NCI-H2227 (cell line): ENCODE data around the gene SEPTIN11.
"Not testable (repeated sequence)": the region's sequence is repeated elsewhere in the genome, so short reads cannot be mapped to it uniquely, and the experiment has no call there.

Experiments used
- DNase-seq: peaks from one replicate; lab custom pipeline; 2025; ENCODE audit not compliant: unreplicated experiment; lab: John Stamatoyannopoulos, UW

SEPTIN11 gene

DNA sequence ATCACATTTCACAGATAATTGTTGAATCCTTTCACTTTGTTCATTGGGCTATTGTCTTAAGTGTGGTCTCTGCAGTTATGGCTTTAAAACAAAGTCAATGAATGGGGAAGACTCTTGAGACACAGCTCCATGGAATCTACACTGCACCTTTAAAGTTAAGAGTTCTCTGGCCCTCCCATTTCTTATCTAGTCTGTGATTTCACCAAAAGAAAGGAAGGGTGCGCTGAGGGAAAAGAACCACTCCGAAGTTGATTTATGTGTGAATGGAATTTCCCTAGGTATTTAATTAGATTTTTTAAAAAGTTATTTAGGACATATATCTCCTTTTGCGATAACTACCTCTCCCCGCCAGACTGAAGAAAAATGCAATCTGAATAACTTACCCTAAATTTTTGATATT is 2.5 kb downstream of the SEPTIN11 start:
- no peak for DNase-seq

DNA sequence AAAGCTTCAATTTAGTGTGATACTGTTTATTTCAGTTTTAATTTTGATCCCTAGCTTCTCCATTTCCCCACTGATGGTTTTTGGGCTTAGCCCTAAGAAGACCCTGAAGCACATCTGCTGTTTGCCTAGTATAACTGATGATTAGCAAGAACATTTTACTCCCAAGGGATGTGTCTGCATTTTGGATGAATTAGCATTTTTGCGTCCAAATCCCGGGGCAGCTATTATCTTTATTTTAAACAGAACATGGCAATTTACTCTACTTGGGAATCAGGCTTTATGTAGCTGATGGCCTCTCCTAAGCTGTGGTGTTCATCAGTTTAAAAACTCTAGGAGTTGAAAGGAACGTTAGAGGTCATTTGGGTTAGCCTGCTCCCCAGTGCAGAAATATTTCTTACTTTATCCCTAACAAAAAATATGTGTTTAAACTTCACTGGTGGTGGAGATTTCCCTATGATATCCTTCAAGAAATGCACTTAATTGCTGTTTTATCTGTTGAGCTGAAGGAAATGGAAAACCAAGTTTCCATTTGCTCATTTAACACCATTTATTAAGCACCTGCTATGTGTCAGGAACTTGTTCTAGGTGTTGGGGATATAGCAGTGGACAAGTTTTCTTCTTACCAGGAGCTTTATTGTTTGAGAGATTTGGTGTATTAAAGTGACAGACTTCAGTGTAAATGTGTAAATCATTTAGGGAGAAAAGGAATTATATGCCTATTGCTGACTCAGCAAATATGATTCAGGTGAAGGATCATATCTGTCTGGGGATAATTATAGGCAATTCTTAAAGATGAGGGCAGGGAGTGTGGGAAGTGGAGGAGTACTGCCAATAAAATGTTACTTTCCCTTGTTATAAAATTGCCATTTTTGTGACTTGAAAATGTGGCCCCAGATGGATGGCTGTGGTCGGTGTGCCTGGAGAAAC is 3.4 kb downstream of the SEPTIN11 start:
- no peak for DNase-seq

DNA sequence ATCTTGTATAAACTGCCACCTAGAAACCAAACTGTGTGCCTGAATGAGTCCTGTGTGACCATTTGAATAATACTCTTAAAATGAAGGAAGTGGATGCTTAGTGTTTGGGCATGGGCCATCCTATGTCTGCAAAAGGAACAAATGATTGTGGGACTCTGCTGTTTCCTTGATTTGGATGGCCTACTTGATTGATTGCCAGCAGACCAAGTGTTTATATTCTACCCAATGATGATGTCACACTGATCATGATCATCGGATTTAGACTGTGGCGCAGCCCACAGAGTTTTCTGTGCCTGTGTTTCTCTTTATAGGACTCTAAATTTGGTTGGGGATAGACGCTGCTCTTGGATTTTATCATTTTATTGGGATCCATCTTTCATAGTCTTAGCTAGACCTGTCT is 4.4 kb downstream of the SEPTIN11 start:
- DNase-seq, result no peak

DNA sequence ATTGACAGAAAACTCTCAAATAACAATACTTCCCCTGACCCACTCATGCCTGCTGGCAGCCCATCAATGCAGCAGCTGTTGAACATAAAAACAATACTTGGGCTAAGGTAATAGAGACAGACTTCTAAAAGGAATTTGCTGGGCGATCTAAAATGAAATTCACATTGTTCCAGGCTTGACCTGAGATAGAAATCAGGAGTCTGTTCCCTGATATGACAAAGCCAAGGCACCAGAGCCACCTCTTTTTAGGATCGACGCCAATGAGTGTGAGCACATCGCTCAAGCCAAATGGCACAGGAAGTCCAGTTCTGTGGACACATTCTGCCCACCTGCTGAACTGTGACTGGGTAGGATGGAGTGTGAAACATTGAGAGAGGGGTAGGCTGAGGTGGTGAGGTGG is 4.9 kb downstream of the SEPTIN11 start:
- DNase-seq, result no peak

DNA sequence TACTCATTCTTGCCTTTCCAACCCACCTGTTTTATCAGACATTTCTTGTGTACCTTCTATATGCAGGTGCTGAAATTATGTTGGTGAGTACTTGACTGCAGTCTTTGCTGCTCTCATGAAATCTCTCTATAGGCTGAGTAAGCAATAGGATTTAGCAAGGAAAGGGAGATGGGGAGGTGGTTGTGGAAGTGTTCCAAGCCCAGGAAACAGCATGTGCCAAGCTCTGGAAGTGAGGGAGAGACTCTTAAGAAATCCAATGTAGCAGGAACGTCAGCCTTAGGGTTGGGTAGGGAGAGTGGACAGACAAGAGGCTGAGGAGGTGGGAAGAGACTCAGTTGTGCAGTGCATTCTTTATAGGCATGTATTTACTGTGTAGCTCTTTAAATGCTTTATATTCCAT is 5.6 kb downstream of the SEPTIN11 start:
- no peak for DNase-seq

DNA sequence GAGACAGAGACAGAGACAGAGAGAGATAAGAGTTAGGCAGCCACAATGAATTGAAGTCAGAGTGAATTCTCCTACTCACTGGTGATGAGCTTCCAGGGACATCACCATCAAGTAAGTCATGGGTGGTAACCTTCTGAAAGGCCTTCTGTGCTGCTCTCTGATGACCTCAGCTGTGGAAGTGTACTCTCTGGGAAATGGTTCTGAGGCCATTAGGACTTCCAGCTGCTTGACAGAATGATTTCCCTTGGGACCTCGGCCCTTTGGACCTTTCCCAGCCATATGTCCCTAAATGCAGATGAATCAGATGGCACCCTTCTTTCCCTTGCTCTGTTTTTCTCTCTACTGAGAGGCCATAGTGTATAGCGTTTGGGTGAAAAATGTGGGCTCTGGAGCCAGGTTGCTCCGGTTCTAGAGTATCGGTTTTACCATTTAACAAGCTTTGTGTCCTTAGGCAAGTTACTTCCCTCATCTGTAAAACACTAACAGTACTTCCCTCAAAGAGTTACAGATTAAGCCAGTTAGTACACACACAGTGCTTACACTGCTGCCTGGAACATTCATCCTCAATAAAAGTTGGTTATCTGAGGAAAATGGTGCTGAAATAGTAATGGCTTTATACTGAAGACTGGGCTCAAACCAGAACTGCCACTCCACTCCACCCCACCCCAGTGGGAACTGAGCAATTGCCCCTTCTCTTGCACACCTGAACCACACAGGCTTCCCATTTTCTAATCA is 7.6 kb downstream of the SEPTIN11 start:
- no peak for DNase-seq

DNA sequence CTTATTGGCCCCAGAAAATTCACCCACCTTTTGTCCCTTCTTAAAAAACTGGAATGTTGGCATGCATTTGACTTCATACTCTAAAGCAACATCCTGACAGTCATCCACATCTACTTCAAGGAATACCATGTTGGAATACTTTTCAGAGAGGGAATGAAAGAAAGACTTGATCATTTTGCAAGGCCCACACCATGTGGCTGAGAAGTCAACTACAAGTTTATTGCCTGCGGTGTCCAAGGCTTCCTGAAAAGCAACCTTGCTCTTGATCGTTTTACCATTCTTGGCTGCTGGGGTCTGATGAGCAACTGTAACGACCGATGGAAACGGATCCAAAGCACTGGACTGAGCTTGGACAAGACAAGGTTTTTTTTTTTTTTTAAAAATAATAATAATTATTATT is 9.3 kb downstream of the SEPTIN11 start:
- no peak for DNase-seq

DNA sequence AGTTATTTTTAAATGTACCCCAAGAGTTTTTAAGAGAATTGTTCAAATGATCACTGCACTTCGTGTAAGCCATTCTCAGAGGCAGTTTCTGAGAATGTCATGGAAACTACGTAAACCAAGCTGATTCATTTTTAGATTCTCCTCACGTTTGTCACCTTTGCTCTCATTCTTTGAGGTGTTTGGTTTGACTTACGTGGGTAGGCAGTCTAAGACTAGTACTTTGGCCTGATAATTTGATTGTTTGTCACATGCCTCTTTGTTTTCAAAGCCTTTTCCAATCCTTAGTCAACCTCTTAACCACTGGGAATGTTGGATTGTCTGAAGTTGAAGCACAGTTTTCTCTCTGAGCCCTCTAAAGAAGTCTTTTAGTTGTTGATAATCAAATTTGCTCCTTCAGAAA is 10.5 kb downstream of the SEPTIN11 start:
- DNase-seq, result peak; percentile 3

DNA sequence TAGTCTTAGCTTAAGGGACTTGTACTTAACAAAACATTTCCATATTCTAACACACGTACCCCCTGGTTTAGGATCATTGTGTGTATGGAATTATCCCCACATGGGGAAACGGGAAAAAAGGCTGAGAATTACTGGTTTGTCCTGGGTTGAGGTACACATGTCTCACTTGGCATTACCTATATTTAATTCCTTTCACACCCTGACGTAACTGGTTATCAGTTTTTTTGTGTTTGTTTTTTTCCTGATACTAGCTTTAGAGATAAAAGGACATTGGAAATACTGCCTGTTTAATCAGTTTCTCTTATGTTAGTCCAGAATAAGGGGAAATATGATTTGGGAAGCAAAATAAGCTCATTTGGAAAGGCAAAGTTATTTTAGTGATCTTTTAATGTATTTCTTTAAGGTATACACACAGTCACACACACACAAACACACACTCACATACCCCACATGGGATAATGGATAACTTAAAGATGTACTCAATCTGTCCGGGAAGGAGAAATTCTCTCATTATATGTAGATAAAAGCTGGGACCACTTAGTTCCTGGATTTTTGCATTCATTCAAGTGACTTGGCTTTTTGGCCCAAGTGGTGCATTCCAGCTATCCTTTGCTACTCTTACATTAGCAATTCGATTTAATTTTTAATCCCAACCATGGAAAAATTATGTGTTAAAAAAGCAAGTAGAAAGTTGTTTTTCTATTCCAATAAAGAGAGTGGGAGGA is 13.0 kb downstream of the SEPTIN11 start:
- DNase-seq, result no peak

DNA sequence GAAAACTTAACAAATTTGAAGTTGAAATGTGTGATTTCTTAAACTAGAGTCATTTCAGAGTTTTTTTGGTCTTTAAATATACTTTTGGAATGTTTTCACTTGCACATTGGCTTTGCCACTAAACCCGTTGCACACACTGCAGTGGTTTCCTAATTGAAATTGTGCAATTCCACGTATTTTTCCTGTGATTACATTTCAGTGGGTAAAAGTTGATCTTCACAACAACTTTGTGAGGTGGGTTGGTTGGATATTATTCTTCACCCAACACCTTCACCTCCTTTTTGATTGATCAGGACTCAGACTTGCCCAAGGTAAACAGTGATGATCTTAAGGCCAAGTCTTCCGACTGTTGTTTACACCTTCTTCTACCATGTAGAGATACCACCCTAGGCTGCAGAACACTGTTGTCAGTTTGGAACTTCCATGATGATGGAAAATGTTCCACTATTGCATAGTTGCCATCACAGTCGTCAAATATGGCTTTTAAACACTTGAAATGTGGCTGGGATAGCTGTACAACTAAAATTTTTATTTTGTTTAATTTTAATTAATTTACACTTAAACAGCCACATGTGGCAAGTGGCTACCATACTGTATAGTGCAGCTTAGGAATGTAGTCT is 13.7 kb downstream of the SEPTIN11 start:
- no peak for DNase-seq

DNA sequence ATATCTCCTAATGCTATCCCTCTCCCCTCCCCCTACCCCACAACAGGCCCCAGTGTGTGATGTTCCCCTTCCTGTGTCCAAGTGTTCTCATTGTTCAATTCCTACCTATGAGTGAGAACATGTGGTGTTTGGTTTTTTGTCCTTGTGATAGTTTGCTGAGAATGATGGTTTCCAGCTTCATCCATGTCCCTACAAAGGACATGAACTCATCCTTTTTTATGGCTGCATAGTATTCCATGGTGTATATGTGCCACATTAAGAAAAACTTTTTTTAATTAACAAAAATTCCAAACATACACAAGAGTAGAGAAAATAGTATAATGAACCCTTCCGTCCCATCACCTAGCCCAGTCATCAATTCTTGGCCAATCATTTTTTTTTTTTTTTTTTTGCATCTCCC is 14.4 kb downstream of the SEPTIN11 start:
- not testable (repeated sequence) for DNase-seq

DNA sequence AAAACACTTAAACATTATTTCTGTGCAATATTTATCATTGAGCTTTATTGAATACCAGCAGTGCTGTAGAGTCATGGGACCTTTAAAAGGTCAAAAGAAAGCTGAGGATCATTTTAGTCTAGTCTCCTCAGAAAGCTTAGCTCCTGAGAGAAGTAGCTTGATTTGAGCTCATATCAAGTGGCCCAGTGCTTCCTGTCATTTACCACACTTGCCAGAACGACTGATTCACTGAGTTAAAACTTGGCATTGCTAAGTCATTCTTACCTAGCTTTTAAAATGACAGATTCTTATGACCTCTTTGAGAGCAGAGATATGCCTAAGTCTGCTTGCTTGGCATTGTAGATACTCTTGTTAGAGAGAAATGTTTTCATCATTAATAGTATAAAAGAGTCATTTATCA is 15.2 kb downstream of the SEPTIN11 start:
- DNase-seq, result no peak

DNA sequence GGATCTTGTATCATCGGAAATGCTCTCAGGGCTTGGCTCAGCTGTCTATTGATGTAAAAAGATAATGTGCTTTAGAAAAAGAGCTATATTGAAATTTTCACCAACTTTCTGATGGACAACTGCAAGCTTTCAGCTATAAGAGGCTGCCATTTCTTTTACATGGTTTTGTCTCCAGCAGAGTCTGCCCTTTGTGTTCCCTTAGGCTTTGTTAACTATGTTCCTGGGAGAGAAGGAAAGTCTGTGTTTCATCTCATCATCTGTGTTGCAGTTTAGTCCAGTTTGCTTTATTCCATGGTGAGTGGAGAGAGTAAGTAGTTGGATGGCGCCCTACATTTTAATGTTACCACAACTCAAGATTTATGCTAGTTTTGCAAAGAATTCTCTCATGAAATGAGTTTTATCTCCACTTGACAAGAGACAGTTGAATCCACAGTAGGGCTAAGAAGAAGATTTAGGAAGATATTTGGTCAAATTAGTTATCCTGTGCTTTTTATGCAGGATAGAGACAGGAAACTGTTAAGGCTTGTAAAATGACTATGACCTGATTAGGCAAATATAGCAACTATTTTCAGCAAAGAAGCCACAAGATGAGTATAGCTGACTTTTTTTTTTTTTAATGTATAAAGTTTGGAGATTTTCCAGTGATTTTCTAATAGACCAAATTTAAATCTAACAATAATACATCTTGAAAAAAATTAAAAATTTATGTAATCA is 16.5 kb downstream of the SEPTIN11 start:
- no peak for DNase-seq

DNA sequence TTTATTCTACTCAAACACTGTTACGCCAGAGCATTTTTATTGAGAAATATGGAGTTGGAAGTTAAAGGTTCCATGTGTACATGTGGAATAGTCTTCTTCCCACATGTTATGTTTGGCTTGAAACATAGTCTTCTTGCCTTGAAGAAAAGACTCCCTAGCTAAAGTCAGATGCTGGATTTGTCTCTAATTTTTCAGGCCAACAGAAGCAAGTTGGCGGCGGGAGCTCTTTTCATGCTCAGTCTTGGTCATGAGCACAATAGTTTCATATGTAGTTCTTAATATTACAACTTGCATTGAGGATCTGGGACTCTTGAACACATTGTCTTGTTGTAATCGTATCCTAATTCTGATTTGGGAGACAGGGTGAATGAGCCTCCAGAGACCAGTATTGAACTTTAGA is 19.4 kb downstream of the SEPTIN11 start:
- no peak for DNase-seq

DNA sequence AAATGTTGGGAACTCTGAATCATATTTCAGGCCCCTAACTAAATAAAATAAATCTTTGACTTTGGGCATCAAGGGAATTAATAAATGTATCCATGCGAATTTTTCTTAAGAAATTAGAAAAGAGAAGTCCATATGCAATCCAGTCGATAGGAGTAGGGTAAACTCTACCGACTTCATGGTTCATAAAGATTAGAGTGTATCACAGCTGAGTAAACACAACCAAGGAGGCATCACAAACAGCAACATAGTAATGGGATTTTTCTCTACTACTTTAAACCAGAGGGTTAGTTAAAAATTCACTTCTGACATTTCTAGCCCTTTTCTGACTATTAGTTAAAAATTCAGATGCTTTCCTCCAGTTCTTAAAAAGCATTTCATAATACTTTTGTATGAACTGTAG is 19.9 kb downstream of the SEPTIN11 start:
- DNase-seq, result no peak

DNA sequence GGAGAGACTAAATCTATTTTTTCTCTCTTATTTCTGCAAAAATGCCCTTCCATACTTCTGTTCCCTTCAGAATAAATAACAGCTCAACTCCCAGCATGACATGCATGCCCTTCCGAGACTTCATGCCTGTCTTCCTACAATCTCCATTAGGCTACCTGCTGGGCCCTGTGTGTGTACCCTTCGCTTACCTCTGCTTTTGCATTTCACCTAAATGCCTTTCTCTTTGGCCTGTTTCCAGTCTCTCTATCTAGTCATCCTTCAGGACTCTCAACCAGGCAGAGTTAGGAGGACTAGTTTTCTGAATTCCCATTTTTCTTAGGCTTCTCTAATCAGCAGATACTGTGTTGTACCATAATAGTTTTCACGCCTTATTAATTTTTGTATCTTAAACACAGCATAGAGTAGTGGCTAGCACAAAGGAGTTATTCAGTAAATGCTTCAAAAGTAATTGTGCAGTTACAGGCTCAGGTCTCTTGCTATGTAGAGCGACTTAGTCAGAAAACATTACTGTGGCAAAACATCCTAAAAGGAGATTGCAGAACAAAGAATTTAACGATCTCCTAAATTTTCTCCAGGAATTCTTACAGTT is 20.5 kb downstream of the SEPTIN11 start:
- DNase-seq, result peak; percentile 26

DNA sequence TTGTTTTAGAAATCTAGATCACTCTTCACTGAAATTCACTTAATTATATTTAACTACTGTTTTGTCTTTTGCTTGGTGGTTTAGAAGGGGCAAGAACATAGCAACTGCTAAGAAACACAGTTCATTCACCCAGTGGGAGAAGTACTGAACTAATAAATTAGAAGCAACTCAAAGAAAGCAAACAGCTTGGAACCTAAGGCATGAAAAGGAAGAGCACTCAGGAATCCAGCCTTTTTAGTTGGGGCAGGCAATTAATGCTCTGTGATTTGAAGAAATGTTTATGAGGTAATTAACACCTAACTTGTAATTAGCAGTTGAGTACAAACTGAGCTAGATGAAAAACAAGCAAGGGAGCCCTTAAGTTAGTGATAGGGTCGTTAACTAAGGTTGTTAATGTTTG is 22.8 kb downstream of the SEPTIN11 start:
- no peak for DNase-seq

DNA sequence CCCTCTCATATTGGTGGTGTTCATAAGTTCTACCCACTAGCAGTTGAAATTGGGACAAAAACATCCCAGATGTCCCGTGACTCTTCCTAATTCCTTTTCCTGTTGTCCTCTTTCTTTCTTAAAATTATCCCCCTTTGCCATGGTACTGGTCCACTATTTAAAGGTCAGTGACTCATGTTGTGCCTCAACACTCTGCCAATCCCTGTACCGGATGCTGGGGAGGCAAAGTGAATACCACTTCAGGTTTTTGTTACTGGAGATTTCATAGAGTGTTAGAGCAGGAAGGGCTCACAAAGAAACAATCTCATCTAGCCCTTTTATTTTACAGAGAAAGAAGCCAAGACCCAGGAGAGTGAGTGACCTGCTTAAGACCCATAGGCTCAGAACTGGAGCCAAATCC is 24.6 kb downstream of the SEPTIN11 start:
- DNase-seq, result no peak

DNA sequence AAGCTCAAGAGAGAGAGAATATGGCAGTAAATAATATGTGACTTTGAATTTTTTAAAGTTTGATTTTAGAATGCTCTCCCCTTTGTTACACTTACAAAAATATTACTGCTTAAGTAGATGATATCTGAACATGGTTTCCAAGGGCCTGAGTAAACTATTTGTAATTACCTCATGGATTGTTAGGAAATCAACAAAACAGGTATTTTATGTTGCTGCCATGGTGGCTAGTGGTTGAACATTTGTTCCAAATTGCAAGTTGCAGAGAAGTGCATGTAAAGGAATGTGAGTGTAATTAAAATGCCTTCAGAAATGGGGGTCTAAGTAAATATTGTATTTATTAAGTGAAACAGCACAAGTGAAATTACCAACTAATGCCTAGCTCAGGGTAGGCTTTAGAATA is 27.6 kb downstream of the SEPTIN11 start:
- no peak for DNase-seq

DNA sequence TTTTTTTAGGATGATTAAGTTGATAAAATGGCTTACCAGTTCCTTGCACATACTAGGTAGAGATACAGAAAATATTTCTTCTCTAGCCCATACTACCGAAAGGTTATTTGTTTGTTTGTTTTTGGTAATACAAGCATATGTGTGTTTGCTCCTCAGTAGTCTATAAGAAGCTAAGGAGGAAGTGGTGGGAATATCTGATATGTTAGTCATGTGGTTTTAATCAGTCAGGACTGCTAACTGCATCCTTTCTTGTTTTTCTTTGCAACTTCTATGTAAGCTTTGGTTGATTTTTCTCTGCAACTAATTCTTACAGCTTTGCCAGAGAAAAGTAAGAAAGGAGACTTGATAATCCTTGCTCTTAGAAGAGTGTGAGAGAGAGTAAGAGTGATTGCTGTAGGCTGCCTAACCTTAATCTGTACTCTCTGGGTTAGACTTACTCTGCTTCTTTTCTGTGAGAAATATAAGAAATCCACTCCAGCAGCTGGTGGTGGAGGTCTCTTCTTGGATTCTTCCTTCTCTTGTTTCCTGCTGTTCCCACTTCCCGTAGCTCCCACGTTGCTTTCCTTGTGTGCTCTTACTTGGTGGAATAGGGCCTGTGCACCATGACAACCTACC is 28.3 kb downstream of the SEPTIN11 start:
- DNase-seq, result no peak
